Posterior vena cava (tissue), 2 donors: ENCODE results near the gene FOXO3. TPM values are rescaled to one million over a fixed set of nuclear protein-coding genes. Genes with fewer than 3 reads are reported as not detected.
"Not testable (repeated sequence)": the region's sequence is repeated elsewhere in the genome, so short reads cannot be mapped to it uniquely, and the experiment has no call there.

Experiments
- DNase-seq: peaks from one replicate; pipeline ENCODE4 v3.0.0-alpha.2; 2020; ENCODE audit warnings: low spot score
- intact Hi-C, 2 donors: fragments of 100-400 bp; cut with DNase I; formaldehyde crosslinking; loops; one replicate each; pipeline versions ENCODE4 v1.14.1 to v1.14.2; 2022 to 2023
- total RNA-seq, 2 donors: library from RNA; stranded (reverse); fragmentation: NEBNext Ultra II Directional; extraction: Animal tissue kit (Norgen Biotek cat#: 25700); gene quantifications; one replicate each; pipeline ENCODE4 v1.2.1, GENCODE V29; 2021
- donor health status: DM: yes; HTN: yes; CAD: no.
- donor health status: DM: yes; HTN: yes; CAD: no.

The FOXO3 gene
- total RNA-seq, 2 donors from 2014 or later = 53.8 to 57.7 TPM

- DNase-seq = no peak
- intact Hi-C loops = no loop called here
These were observed 104.9 kb downstream of the FOXO3 start for GRCh38 chr6:108665495-108666196.

- intact Hi-C loops = no loop called here
These were observed 106.0 kb downstream of the FOXO3 start for GRCh38 chr6:108666656-108667260.

GRCh38 chr6:108667993-108668392 is 107.3 kb downstream of the FOXO3 start:
- DNase-seq = no peak
- intact Hi-C loops = no loop called here

More at GRCh38 chr6:108666656-108667260, 106.0 kb downstream of the FOXO3 start:
- DNase-seq = no peak

- no peak for DNase-seq
- intact Hi-C loops = loop anchor here in 1 of 2 donors (10.0 kb wide), 1 partner anchor 75 kb away; no protein-coding TSS in a partner anchor
These were observed 109.0 kb downstream of the FOXO3 start for GRCh38 chr6:108669673-108670072.

GRCh38 chr6:108671175-108671574 is 110.5 kb downstream of the FOXO3 start:
- intact Hi-C loops = loop anchor here in 1 of 2 donors (10.0 kb wide), 1 partner anchor 74 kb away; no protein-coding TSS in a partner anchor
- no peak for DNase-seq

- intact Hi-C loops = loop anchor here in 1 of 2 donors (10.0 kb wide), 1 partner anchor 73 kb away; no protein-coding TSS in a partner anchor
- no peak for DNase-seq
These were observed 111.1 kb downstream of the FOXO3 start for GRCh38 chr6:108671790-108672189.

GRCh38 chr6:108672641-108673040 is 111.9 kb downstream of the FOXO3 start:
- intact Hi-C loops = loop anchor here in 1 of 2 donors (10.0 kb wide), 1 partner anchor 72 kb away; no protein-coding TSS in a partner anchor
- DNase-seq = no peak

- intact Hi-C loops = loop anchor here in 1 of 2 donors (10.0 kb wide), 1 partner anchor 72 kb away; no protein-coding TSS in a partner anchor
- DNase-seq = no peak
These were observed 112.4 kb downstream of the FOXO3 start for GRCh38 chr6:108673153-108673552.

- intact Hi-C loops = loop anchor here in 1 of 2 donors (10.0 kb wide), 1 partner anchor 71 kb away; no protein-coding TSS in a partner anchor
- DNase-seq = no peak
These were observed 112.9 kb downstream of the FOXO3 start for GRCh38 chr6:108673602-108674001.

GRCh38 chr6:108675226-108676200 is 114.8 kb downstream of the FOXO3 start:
- DNase-seq = no peak
- intact Hi-C loops = loop anchor here in 1 of 2 donors (10.0 kb wide), 1 partner anchor 69 kb away; no protein-coding TSS in a partner anchor

GRCh38 chr6:108676555-108676954 is 115.8 kb downstream of the FOXO3 start:
- no peak for DNase-seq
- intact Hi-C loops = loop anchor here in 1 of 2 donors (10.0 kb wide), 1 partner anchor 68 kb away; no protein-coding TSS in a partner anchor

GRCh38 chr6:108677357-108677756 is 116.6 kb downstream of the FOXO3 start:
- no peak for DNase-seq
- intact Hi-C loops = loop anchor here in 1 of 2 donors (10.0 kb wide), 1 partner anchor 67 kb away; no protein-coding TSS in a partner anchor

GRCh38 chr6:108677894-108678293 is 117.2 kb downstream of the FOXO3 start:
- no peak for DNase-seq
- intact Hi-C loops = loop anchor here in 1 of 2 donors (10.0 kb wide), 1 partner anchor 67 kb away; no protein-coding TSS in a partner anchor

GRCh38 chr6:108680314-108680713 is 119.6 kb downstream of the FOXO3 start:
- DNase-seq, intact Hi-C loops: not testable (repeated sequence)

- intact Hi-C loops, DNase-seq: not testable (repeated sequence)
These were observed 121.0 kb downstream of the FOXO3 start for GRCh38 chr6:108681721-108682120.

- intact Hi-C loops, DNase-seq: not testable (repeated sequence)
These were observed 121.8 kb downstream of the FOXO3 start for GRCh38 chr6:108682383-108683119.

GRCh38 chr6:108683976-108684375 is 123.3 kb downstream of the FOXO3 start:
- intact Hi-C loops, DNase-seq: not testable (repeated sequence)

- intact Hi-C loops = no loop called here
- no peak for DNase-seq
These were observed 124.1 kb downstream of the FOXO3 start for GRCh38 chr6:108684771-108685329.
